CD14-positive monocyte (primary cell): ENCODE results near the gene TMC6. TPM values are rescaled to one million over a fixed set of nuclear protein-coding genes. Genes with fewer than 3 reads are reported as not detected.
A peak's percentile ranks its signal among the peaks of the same experiment; 100 is the strongest.

ENCODE experiments used
- DNase-seq, 3 donors: peaks; one replicate each; pipeline ENCODE4 v3.0.0-alpha.2; 2011 to 2022
- H2AFZ ChIP-seq: 2 replicates; pipeline ENCODE4 v1.6.0; 2012; ENCODE audit warnings: mild to moderate bottlenecking, low read depth, low read length, inconsistent platforms; ENCODE audit not compliant: insufficient read depth, poor library complexity, severe bottlenecking
- H3K27ac ChIP-seq, 2 donors: 1 replicate in 1 of 2; 2 replicates in 1 of 2; pipeline ENCODE4 v1.5.1; 2012 to 2013; ENCODE audit warnings: low read length in 2 of 2, control low read depth in 1 of 2, inconsistent platforms in 1 of 2, low read depth in 1 of 2, mild to moderate bottlenecking in 1 of 2
- H3K27me3 ChIP-seq, 2 donors: one replicate each; pipeline versions ENCODE4 v1.6.0 to v1.6.1; 2011 to 2013; ENCODE audit warnings: low read length in 2 of 2; ENCODE audit not compliant: control insufficient read depth in 2 of 2, insufficient read depth in 2 of 2
- H3K36me3 ChIP-seq, 2 donors: replicated peaks in 1 of 2; 1 replicate in 1 of 2; 2 replicates in 1 of 2; pipeline versions ENCODE4 v1.5.1 to v1.6.1; 2012 to 2013; ENCODE audit warnings: low read length in 2 of 2, control low read depth in 1 of 2, inconsistent platforms in 1 of 2, mild to moderate bottlenecking in 1 of 2; ENCODE audit not compliant: insufficient read depth in 2 of 2, control insufficient read depth in 1 of 2
- H3K4me1 ChIP-seq, 2 donors: 1 replicate in 1 of 2; 2 replicates in 1 of 2; pipeline versions ENCODE4 v1.5.1 to v1.6.1; 2012 to 2013; ENCODE audit warnings: low read length in 2 of 2, control low read depth in 1 of 2, inconsistent platforms in 1 of 2, mild to moderate bottlenecking in 1 of 2, moderate library complexity in 1 of 2; ENCODE audit not compliant: insufficient read depth in 2 of 2, control insufficient read depth in 1 of 2
- H3K4me2 ChIP-seq: replicated peaks from 2 replicates; pipeline ENCODE3; 2012; ENCODE audit warnings: low read length, moderate library complexity, mild to moderate bottlenecking; ENCODE audit not compliant: poor library complexity, severe bottlenecking; ENCODE audit errors: extremely low read depth
- H3K4me3 ChIP-seq, 3 experiments: fragments of 200-600 bp in 1 of 3; sonication (generic) in 1 of 3; replicated peaks in 1 of 3; 1 replicate in 2 of 3; 2 replicates in 1 of 3; pipeline ENCODE4 v1.5.1; 2011 to 2013; ENCODE audit warnings: low read length in 3 of 3, mild to moderate bottlenecking in 3 of 3, control low read depth in 2 of 3, low read depth in 2 of 3, inconsistent platforms in 1 of 3, moderate library complexity in 1 of 3
- H3K79me2 ChIP-seq: 2 replicates; pipeline ENCODE4 v1.6.0; 2012; ENCODE audit warnings: mild to moderate bottlenecking, control low read depth, inconsistent platforms, low read length, moderate library complexity; ENCODE audit not compliant: insufficient read depth
- H3K9ac ChIP-seq: 2 replicates; pipeline ENCODE4 v1.6.0; 2017; ENCODE audit warnings: low read length, mild to moderate bottlenecking; ENCODE audit not compliant: insufficient read depth, poor library complexity, severe bottlenecking
- H3K9me3 ChIP-seq, 2 donors: replicated peaks in 1 of 2; 1 replicate in 1 of 2; 2 replicates in 1 of 2; pipeline versions ENCODE4 v1.5.1 to v1.6.1; 2012 to 2013; ENCODE audit warnings: low read length in 2 of 2, control low read depth in 1 of 2; ENCODE audit not compliant: control insufficient read depth in 1 of 2, insufficient read depth in 1 of 2
- H4K20me1 ChIP-seq: 2 replicates; pipeline ENCODE4 v1.6.0; 2012; ENCODE audit warnings: mild to moderate bottlenecking, low read length, control low read depth, moderate library complexity; ENCODE audit not compliant: insufficient read depth
- H3K27ac Mint-ChIP-seq, 7 donors: one replicate each; pipeline ENCODE4 v1.8.0; 2020; ENCODE audit warnings: mild to moderate bottlenecking in 7 of 7, mixed read lengths in 7 of 7, moderate library complexity in 6 of 7, inconsistent platforms in 2 of 7
- H3K27me3 Mint-ChIP-seq, 3 donors: one replicate each; pipeline ENCODE4 v1.8.0; 2021 to 2022; ENCODE audit warnings: low read depth in 3 of 3, mild to moderate bottlenecking in 3 of 3, mixed read lengths in 3 of 3, moderate library complexity in 3 of 3, inconsistent platforms in 1 of 3
- H3K36me3 Mint-ChIP-seq, 2 donors: one replicate each; pipeline ENCODE4 v1.8.0; 2020; ENCODE audit warnings: mixed read lengths in 2 of 2, inconsistent platforms in 1 of 2, mild to moderate bottlenecking in 1 of 2
- H3K4me1 Mint-ChIP-seq: one replicate; pipeline ENCODE4 v1.8.0; 2020; ENCODE audit warnings: mild to moderate bottlenecking, mixed read lengths
- H3K4me3 Mint-ChIP-seq, 2 donors: one replicate each; pipeline ENCODE4 v1.8.0; 2020; ENCODE audit warnings: mild to moderate bottlenecking in 2 of 2, mixed read lengths in 2 of 2, moderate library complexity in 1 of 2
- H3K9me3 Mint-ChIP-seq, 7 donors: one replicate each; pipeline ENCODE4 v1.8.0; 2020 to 2022; ENCODE audit warnings: mixed read lengths in 7 of 7, mild to moderate bottlenecking in 6 of 7, moderate library complexity in 6 of 7, inconsistent platforms in 2 of 7
- CTCF ChIP-seq: fragments of 200-600 bp; IDR thresholded peaks from one replicate; pipeline ENCODE4 v1.8.0; 2022; ENCODE audit warnings: antibody characterized with exemption, mild to moderate bottlenecking
- WGBS: methylation state at CpG from one replicate; pipeline ENCODE4 v1.1.5; 2013; ENCODE audit warnings: missing lambda C conversion rate; ENCODE audit not compliant: insufficient coverage; 5-methylcytosine and 5-hydroxymethylcytosine counted together
- intact Hi-C, 2 donors: fragments of 100-400 bp; cut with micrococcal nuclease; formaldehyde crosslinking; loops; one replicate each; pipeline versions ENCODE4 v1.15.0 to v1.15.1; 2023
- polyA plus RNA-seq, 3 donors: library from polyadenylated mRNA; depleted of rRNA in 1 of 3; unstranded in 2 of 3; stranded (reverse) in 1 of 3; fragments of 300-500 nt in 2 of 3; fragments of >200 nt in 1 of 3; fragmentation: Illumina TruSeq in 2 of 3; gene quantifications; 1 replicate in 2 of 3; 2 replicates in 1 of 3; pipeline ENCODE4 v1.2.3, GENCODE V29; 2012 to 2021

The TMC6 gene
- polyA plus RNA-seq, 3 donors: 60.1 to 107 (median 79.2) TPM

GRCh38 chr17:78144736-78145641, 16.4 kb upstream of the TMC6 start:
- H3K4me2 ChIP-seq: peak overlapping the region; percentile 70
- H3K4me1 ChIP-seq: peaks cover 67 to 78% of the 10 kb centered on the region in 2 donors
- peak overlapping the region in 1 of 3 experiments; percentile 57 for H3K4me3 ChIP-seq

More at GRCh38 chr17:78144736-78145641, 16.4 kb upstream of the TMC6 start:
- Mint-ChIP-seq H3K27me3 (no peaks in the 10 kb centered on the region), H3K4me3 (peak overlapping the region in 1 of 2 donors; percentile 71), H3K9me3 (no peaks in the 10 kb centered on the region), H3K4me1 (peaks cover 60% of the 10 kb centered on the region), H3K27ac (peak overlapping the region; percentile 78 to 93 (median 88)), H3K36me3 (peaks cover 11 to 21% of the 10 kb centered on the region in 2 donors)
- Histone ChIP-seq H3K9me3 (no peaks in the 10 kb centered on the region), H2AFZ (no peak overlapping the region), H3K36me3 (peaks cover 15 to 16% of the 10 kb centered on the region in 2 donors), H3K27me3 (no peaks in the 10 kb centered on the region), H3K9ac (peak overlapping the region; percentile 25), H3K79me2 (peaks cover 10% of the 10 kb centered on the region), H3K27ac (peak overlapping the region; percentile 60 to 67), H4K20me1 (peaks cover 16% of the 10 kb centered on the region)
- intact Hi-C loops: loop anchor here in 1 of 2 donors (5.0 kb wide), 1 partner anchor 42 kb away; the partner anchor contains the start of genes AFMID and TK1
- 80% methylated on average over 13 of the region's 18 CpGs for WGBS
- TF ChIP-seq CTCF: no peak
- DNase-seq: no peak
